ENCODE results near the gene CEP83.

DNA sequence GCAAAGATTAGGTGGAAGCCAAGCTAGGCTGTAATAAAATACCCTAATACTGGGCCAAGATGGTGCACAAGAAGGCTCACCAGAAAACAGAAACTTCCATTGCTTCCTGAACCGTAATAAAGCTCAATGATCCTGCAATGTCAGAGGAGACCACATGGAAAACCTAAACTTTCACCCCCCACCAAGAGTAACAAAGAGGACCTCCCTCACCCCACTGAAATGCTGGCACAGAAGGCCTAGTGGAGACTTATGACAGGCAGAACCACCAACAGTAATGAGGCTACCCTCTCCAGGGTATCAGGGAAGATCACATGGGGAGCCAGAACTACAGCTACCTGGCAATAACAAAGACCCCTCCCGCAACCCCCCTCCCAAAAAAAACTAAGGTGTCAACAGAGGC is 43.1 kb downstream of the CEP83 start:
- TF ChIP-seq EZH2 (IDR thresholded peaks at IDR 0.05; ENCODE audit: insufficient read depth, poor library complexity, severe bottlenecking) (no peak), EZH2phosphoT487 (IDR thresholded peaks at IDR 0.05; ENCODE audit: insufficient read depth, low read depth) (no peak)
